Lower lobe of right lung (tissue), 2 donors: ENCODE results near the gene IRF3. TPM values are rescaled to one million over a fixed set of nuclear protein-coding genes. Genes with fewer than 3 reads are reported as not detected.

Experiments used
- ATAC-seq, 2 donors: fragments of 200-7000 bp; cut with Tn5 transposase; one replicate each; pipeline ENCODE4 v1.9.1; 2020 to 2022; ENCODE audit warnings: mild to moderate bottlenecking in 2 of 2, moderate library complexity in 2 of 2
- DNase-seq: peaks from one replicate; pipeline ENCODE4 v3.0.0-alpha.2; 2020
- H3K27ac ChIP-seq: fragments of 200-600 bp; one replicate; pipeline ENCODE4 v1.8.0; 2022
- H3K27me3 ChIP-seq: fragments of 200-600 bp; one replicate; pipeline ENCODE4 v1.8.0; 2022; ENCODE audit warnings: low read depth
- H3K36me3 ChIP-seq: fragments of 200-600 bp; one replicate; pipeline ENCODE4 v1.8.0; 2022; ENCODE audit warnings: mild to moderate bottlenecking
- H3K4me1 ChIP-seq: fragments of 200-600 bp; one replicate; pipeline ENCODE4 v1.8.0; 2022
- H3K4me3 ChIP-seq: fragments of 200-600 bp; one replicate; pipeline ENCODE4 v1.8.0; 2022; ENCODE audit warnings: mild to moderate bottlenecking
- H3K9me3 ChIP-seq: fragments of 200-600 bp; one replicate; pipeline ENCODE4 v1.8.0; 2022
- CTCF ChIP-seq: fragments of 200-600 bp; IDR thresholded peaks from one replicate; pipeline ENCODE4 v1.8.0; 2022; ENCODE audit warnings: antibody characterized with exemption, mild to moderate bottlenecking
- intact Hi-C: fragments of 100-400 bp; cut with DNase I; formaldehyde crosslinking; loops from one replicate; pipeline ENCODE4 v1.11.0; 2022
- long read RNA-seq: library from polyadenylated mRNA; unstranded; transcript quantifications from one replicate; pipeline ENCODE4 v2.0.0, GENCODE V29; 2021
- total RNA-seq: library from RNA; stranded (reverse); fragmentation: NEBNext Ultra II Directional; extraction: Animal tissue kit (Norgen Biotek cat#: 25700); gene quantifications from one replicate; pipeline ENCODE4 v1.2.1, GENCODE V29; 2021
- donor health status: DM: no; HTN: yes; CAD: no; lungs with severe emphysema.

Gene IRF3, protein sequence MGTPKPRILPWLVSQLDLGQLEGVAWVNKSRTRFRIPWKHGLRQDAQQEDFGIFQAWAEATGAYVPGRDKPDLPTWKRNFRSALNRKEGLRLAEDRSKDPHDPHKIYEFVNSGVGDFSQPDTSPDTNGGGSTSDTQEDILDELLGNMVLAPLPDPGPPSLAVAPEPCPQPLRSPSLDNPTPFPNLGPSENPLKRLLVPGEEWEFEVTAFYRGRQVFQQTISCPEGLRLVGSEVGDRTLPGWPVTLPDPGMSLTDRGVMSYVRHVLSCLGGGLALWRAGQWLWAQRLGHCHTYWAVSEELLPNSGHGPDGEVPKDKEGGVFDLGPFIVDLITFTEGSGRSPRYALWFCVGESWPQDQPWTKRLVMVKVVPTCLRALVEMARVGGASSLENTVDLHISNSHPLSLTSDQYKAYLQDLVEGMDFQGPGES
- total RNA-seq, result 99.8 TPM
- long read RNA-seq, transcript IRF3-221 (8 exons, 1,468 nt), result minor isoform, 9 of 81 reads
- long read RNA-seq, transcript IRF3-201 (7 exons, 1,691 nt), result minor isoform, 6 of 81 reads
- long read RNA-seq, transcript IRF3-203 (8 exons, 1,613 nt), result major isoform, 24 of 81 reads
- long read RNA-seq, partial matches to known transcripts, result 17 of 81 reads
- long read RNA-seq, other reads (novel, unspliced or antisense), result 23 of 81 reads

- peak; percentile 94 for ATAC-seq
- intact Hi-C loops, result no loop called here
- Histone ChIP-seq H3K4me1 (peaks cover 23% of the 10 kb centered on the region), H3K4me3 (peak within 1 kb of the TSS; percentile 99), H3K36me3 (peaks cover 30% of the 10 kb centered on the region), H3K27ac (peak within 1 kb of the TSS; percentile 89), H3K27me3 (no peaks in the 10 kb centered on the region), H3K9me3 (no peaks in the 10 kb centered on the region)
- no peak for TF ChIP-seq CTCF
- peak; percentile 98 for DNase-seq
These were observed at the start of gene IRF3, which contains the start of gene BCL2L12 for GRCh38 chr19:49665351-49666119. Gene IRF3 (minus strand): TSS chr19:49665857. CDS start chr19:49664838, 1,019 bp downstream. Gene BCL2L12 (plus strand): TSS chr19:49665933. CDS start chr19:49666693, 760 bp downstream.

- Histone ChIP-seq H3K36me3 (no peaks in the 10 kb centered on the region), H3K9me3 (no peaks in the 10 kb centered on the region), H3K4me1 (peaks cover 4% of the 10 kb centered on the region), H3K4me3 (no peak overlapping the region), H3K27me3 (no peaks in the 10 kb centered on the region), H3K27ac (no peak overlapping the region)
- intact Hi-C loops, result no loop called here
- no peak for TF ChIP-seq CTCF
- ATAC-seq (no peak), DNase-seq (no peak)
These were observed 47.7 kb upstream of the IRF3 start for GRCh38 chr19:49713236-49713845.

DNA sequence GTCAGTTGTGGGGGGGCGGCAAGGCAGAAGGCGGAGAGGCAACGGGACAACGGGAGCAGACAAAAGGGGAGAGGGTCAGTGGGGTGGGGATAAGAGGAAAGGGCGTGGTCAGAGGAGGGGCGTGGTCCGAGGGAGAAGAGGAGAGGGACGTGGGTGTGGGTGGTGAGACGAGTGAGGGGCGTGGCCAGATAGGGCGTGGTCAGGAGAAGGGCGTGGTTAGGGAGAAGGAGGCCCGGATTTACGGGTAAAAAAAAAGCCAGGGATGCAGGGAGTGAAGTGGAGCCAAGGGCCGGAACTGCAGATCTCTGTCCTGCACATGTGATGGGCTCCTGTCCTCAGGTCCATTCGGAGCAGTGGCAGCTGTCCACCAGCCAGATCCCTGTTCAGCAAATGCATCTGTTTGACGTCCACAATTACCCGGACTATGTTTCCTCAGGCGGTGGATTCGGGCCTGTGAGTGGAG, 46.8 kb upstream of the IRF3 start:
- intact Hi-C loops, result no loop called here
- H3K9me3 ChIP-seq, result no peaks in the 10 kb centered on the region
- ATAC-seq, result peak in 1 of 2 donors; percentile 26
- H3K27ac ChIP-seq, result no peak overlapping the region
- TF ChIP-seq CTCF, result no peak
- no peaks in the 10 kb centered on the region for H3K4me1 ChIP-seq
- no peak overlapping the region for H3K4me3 ChIP-seq
- H3K27me3 ChIP-seq, result no peaks in the 10 kb centered on the region
- no peak for DNase-seq
- no peaks in the 10 kb centered on the region for H3K36me3 ChIP-seq

DNA sequence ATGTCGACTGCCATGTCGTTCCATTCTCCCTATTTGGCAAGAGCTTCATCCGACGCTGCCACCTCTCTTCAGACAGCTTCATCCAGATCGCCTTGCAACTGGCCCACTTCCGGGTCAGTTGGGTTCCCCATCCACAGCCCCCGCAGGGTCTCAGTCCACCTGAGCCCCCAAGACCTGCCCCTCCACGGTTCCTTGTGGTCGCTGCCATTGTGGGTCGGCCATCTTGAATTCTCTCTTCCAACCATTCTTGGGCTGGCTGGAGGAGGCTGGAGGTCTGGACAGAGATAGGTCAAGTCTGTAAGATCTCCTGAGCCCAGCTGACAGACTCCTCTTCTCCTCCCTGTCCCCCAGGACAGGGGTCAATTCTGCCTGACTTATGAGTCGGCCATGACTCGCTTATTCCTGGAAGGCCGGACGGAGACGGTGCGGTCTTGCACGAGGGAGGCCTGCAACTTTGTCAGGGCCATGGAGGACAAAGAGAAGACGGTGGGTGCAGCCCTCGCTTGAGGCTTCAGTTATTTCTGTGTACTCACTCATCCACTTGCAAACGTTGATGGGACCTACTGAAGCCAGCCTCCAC, 44.8 kb upstream of the IRF3 start:
- H3K9me3 ChIP-seq, result no peaks in the 10 kb centered on the region
- H3K4me3 ChIP-seq, result no peak overlapping the region
- TF ChIP-seq CTCF, result no peak
- no peaks in the 10 kb centered on the region for H3K36me3 ChIP-seq
- H3K27me3 ChIP-seq, result no peaks in the 10 kb centered on the region
- intact Hi-C loops, result no loop called here
- ATAC-seq (no peak), DNase-seq (no peak)
- no peak overlapping the region for H3K27ac ChIP-seq
- H3K4me1 ChIP-seq, result no peaks in the 10 kb centered on the region

DNA sequence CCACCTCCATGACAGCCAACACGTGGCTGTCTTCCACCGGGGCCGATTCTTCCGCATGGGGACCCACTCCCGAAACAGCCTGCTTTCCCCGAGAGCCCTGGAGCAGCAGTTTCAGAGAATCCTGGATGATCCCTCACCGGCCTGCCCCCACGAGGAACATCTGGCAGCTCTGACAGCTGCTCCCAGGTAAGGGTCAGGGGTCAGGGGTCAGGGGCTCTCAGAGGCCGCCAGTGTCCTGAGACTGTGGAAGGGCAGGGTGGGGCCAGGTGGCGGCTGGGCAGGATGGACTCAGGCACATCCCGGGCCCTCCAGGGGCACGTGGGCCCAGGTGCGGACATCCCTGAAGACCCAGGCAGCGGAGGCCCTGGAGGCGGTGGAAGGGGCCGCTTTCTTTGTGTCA, 40.3 kb upstream of the IRF3 start:
- no peaks in the 10 kb centered on the region for H3K9me3 ChIP-seq
- H3K4me1 ChIP-seq, result no peaks in the 10 kb centered on the region
- no peak overlapping the region for H3K4me3 ChIP-seq
- H3K36me3 ChIP-seq, result no peaks in the 10 kb centered on the region
- H3K27me3 ChIP-seq, result peaks cover 5% of the 10 kb centered on the region
- no peak for DNase-seq
- no peak overlapping the region for H3K27ac ChIP-seq
- ATAC-seq, result peak in 1 of 2 donors; percentile 29
- TF ChIP-seq CTCF, result no peak
- intact Hi-C loops, result no loop called here
